Muscle of arm (tissue), 14 donors: Measurements from ENCODE around the gene ETS1. TPM values are rescaled to one million over a fixed set of nuclear protein-coding genes. Genes with fewer than 3 reads are reported as not detected.

Experiments used
- DNase-seq: peaks from one replicate; pipeline ENCODE4 v3.0.0-alpha.2; 2013
- long read RNA-seq, 11 donors: transcript quantifications; one replicate each; lab custom pipeline, GENCODE V29; 2026
- polyA plus RNA-seq, 12 donors: library from polyadenylated mRNA; unstranded; fragments of 120-200 nt; gene quantifications; one replicate each; pipeline ENCODE4 v1.2.1, GENCODE V29; 2013; ENCODE audit not compliant: insufficient read length in 12 of 12

ETS1 gene, protein sequence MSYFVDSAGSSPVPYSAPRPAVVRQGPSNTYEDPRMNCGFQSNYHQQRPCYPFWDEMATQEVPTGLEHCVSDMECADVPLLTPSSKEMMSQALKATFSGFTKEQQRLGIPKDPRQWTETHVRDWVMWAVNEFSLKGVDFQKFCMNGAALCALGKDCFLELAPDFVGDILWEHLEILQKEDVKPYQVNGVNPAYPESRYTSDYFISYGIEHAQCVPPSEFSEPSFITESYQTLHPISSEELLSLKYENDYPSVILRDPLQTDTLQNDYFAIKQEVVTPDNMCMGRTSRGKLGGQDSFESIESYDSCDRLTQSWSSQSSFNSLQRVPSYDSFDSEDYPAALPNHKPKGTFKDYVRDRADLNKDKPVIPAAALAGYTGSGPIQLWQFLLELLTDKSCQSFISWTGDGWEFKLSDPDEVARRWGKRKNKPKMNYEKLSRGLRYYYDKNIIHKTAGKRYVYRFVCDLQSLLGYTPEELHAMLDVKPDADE
- 100 to 1,000 TPM in 1 of 12 donors, 10 to 100 TPM in 11; 51.1 to 122 (median 63.2) TPM for polyA plus RNA-seq
- long read RNA-seq, donor 1, partial matches to known transcripts, result 13 of 13 reads
- long read RNA-seq, donor 1, other reads (novel, unspliced or antisense), result 0 of 13 reads
- long read RNA-seq, donor 2, partial matches to known transcripts, result 14 of 18 reads
- long read RNA-seq, donor 2, other reads (novel, unspliced or antisense), result 0 of 18 reads
- long read RNA-seq, donor 3, partial matches to known transcripts, result 6 of 8 reads
- long read RNA-seq, donor 3, other reads (novel, unspliced or antisense), result 0 of 8 reads
- long read RNA-seq, donor 4, partial matches to known transcripts, result 0 of 4 reads
- long read RNA-seq, donor 4, other reads (novel, unspliced or antisense), result 0 of 4 reads
- long read RNA-seq, donor 5, result 0 reads
- long read RNA-seq, donor 6, transcript ETS1-201 (8 exons, 2,231 nt), result major isoform, 5 of 10 reads
- long read RNA-seq, donor 6, partial matches to known transcripts, result 5 of 10 reads
- long read RNA-seq, donor 6, other reads (novel, unspliced or antisense), result 0 of 10 reads
- long read RNA-seq, donor 7, partial matches to known transcripts, result 6 of 9 reads
- long read RNA-seq, donor 7, other reads (novel, unspliced or antisense), result 0 of 9 reads
- long read RNA-seq, donor 8, full-length matches to known transcripts, result 6 of 14 reads
- long read RNA-seq, donor 8, partial matches to known transcripts, result 8 of 14 reads
- long read RNA-seq, donor 8, other reads (novel, unspliced or antisense), result 0 of 14 reads
- long read RNA-seq, donor 9, partial matches to known transcripts, result 5 of 5 reads
- long read RNA-seq, donor 9, other reads (novel, unspliced or antisense), result 0 of 5 reads
- long read RNA-seq, donor 10, full-length matches to known transcripts, result 6 of 19 reads
- long read RNA-seq, donor 10, partial matches to known transcripts, result 13 of 19 reads
- long read RNA-seq, donor 10, other reads (novel, unspliced or antisense), result 0 of 19 reads
- long read RNA-seq, donor 11, partial matches to known transcripts, result 13 of 15 reads
- long read RNA-seq, donor 11, other reads (novel, unspliced or antisense), result 0 of 15 reads

DNA sequence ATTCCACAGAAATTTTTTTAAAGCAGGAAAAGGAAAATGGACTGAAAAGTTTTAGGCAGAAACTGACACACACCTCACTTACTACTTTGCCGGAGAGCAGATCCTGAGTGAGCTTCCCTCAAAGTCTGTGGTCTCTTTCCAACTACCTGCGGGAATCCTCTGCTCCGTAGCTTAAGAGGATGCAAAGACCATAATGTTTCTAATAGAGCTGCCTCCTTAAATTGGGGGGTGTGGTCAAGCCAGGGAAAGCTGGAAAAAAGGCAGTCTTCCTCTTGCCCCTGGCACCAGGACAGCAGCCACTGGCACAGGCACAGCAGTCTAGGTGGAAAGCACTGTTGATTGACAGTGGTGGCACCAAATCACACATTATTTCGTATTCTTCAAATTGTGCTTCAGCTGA, at the start of gene ETS1:
ETS1 (minus strand) TSS at position 144 of the 400 bp plus-strand sequence. CDS start 14,428 bp downstream, outside the sequence.
- no peak for DNase-seq

DNA sequence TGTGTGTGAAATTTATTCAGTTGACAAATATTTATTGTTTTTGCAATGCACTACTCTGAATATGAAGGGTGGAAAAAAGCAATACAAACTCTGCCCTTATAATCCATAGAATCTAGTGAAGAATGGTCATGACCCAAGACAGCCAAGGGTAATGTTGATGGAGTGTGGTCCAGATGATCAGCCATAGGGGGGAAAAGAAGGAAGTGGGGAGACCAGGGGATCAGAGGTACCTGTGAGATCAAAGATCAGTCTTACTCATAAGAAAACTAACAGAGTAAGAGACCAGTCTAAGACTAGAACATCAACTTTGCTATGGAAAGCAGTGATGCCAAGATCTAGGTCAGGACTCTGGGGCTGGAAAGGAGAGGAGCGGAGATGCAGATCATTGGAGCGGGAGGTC, 47.0 kb upstream of the ETS1 start:
- no peak for DNase-seq

DNA sequence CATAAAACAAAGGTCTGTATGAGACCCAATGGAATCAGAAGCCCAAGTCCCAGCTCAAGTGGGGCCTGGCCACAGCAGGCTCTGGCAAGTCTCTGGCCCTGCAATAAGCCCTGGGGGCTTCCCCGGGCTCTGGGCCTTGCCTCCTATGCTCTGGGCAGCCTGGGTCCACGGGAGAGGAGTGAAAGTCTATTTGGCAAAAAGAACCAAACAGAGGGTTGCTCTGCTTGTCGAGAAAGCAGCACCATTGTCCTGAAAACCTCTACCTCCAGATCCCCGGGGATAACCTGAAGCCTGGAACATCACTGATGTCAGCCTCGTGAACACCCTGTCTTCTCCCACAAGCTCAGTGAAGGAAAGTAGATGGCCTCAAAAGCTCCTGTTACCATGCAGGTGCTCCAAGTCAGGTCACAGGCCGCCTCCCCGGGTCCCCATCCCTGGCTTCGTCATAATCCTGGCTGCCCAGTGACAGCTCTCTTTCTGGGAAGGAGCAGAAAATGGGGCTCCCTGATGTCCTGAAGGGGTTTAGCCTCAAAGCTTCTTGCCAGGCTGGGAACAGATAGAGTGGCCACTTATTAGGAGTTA, 46.1 kb upstream of the ETS1 start:
- no peak for DNase-seq

DNA sequence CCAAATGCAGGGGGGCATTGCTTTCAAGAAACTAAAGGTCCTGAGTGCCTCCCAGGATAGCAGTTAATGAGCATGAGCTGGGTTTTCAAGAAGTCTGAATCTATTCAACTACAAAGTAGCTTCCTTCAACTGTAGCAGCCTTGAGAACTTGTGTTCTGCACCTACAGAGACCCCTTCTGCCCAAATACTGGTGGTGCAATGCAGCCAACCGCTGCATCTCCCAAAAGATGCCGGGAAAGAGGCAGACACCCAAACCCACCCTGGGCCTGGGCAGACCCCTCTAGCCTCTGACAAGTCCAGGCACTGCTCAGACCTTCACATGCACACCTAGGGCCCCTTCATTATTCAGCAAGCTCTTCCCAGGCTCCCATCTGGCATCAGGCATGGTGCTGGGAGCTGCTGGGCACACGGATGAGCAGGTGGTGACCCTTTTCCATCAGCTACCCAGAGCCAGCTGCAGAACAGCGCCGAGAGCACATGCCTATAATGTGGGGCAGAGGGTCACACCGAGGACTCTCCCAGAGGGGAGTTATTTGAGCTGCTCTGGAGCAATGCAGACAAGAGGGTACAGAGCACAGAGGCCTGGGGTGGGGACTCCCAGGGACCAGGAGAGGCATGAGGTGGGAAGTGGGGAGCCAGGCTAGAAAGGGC, 44.9 kb upstream of the ETS1 start:
- DNase-seq, result no peak

DNA sequence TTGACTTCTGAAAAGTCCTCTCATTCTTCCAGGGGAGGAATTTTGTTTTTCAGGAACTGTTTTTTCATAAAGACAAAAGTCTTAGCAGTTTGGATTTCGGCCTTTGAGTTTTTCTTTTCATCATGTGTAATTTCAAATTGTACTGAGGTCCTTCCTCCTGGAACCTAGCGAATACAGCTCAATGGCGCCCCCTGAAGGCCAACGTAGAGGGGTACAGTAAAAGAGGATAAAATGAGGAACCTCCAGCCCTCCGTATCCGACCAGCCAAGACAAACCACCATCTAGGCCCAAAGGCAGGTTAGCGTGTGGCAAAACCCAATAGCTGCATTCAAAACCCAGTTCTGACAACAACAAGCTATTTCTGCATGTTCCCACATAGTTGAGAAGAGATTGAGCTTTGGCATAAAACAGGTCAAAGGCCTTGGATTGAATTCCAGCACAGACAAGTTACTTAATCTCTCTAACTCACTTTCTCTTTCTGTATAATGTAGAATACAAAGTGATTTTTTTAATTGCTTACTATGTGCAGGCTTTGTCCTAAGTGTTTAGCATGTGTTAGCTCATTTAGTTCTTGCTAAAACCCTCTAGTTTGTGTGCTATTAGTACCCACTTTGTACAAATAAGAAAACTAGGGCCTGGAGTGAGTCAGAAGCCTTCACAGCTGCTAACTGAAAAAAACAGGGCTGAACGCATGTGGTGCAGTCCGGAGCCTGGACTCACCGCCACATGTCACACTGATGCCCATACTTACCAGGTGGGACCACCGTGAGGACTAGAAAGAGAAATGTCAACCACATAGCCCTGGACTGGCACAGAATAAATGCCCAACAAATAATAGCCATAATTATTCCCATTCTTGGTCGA, 43.2 kb upstream of the ETS1 start:
- peak; percentile 92 for DNase-seq

DNA sequence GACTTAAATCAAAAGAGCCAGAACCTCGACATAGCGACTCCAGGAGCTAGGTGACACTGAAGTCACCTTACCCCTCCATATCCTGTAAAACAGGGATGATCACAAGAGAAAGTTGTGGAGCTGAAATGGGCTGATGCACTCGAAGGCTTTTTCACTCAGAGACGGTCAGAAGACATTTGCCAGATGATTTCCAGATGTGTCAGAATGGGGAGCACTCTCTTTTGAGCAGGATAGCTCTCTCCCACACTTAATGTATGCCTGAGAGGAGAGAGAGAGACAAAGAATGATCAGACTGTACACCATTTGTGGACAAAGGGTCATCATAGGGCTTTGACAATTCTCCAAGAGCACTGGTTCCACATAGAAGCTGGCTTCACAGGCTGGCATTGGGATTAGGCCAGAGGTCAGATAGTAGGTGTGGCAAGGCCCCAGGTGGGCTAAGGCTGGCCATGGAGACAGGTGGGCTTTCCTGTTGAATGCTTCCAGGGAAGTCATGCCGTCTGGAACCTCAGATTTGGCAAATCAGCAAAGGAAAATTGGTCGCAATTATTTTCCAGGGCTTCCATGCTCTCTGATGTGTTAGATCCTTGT, 42.3 kb upstream of the ETS1 start:
- DNase-seq, result no peak

DNA sequence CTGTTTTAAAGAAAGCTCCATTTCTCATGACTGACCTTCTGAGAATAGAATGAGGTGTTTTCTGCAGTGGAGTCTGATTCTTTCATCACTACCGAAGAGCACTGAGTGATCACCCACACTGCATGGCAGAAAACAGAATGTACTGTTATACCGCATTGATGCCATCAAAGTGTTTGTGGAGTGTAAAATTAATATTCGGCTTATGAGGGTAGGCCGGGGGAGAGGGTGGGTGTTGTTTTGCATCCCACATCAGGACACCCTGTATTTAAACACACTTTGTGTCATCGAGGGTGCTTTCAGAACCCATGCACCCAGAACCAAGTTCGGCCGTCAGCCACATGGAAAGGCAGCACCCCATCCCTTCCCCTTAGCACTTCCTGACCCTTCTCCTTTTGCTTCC, 41.3 kb upstream of the ETS1 start:
- DNase-seq, result no peak

DNA sequence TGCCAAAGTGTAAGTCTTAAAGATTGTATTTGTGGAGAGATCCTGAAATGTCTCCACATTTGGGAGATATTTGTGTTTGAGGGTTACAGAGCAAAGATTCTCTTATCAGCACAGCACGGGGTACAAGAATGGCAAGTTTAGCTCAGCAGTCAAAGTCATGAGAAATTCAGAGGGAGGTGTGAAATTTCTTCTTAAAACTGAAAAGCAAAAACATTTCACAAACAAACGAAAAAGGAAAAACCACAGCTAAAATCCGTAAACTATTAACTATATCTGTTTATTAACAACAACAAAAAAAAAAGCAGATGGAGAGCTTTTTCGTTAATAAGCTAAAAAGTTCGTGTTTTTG, 40.9 kb upstream of the ETS1 start:
- no peak for DNase-seq

DNA sequence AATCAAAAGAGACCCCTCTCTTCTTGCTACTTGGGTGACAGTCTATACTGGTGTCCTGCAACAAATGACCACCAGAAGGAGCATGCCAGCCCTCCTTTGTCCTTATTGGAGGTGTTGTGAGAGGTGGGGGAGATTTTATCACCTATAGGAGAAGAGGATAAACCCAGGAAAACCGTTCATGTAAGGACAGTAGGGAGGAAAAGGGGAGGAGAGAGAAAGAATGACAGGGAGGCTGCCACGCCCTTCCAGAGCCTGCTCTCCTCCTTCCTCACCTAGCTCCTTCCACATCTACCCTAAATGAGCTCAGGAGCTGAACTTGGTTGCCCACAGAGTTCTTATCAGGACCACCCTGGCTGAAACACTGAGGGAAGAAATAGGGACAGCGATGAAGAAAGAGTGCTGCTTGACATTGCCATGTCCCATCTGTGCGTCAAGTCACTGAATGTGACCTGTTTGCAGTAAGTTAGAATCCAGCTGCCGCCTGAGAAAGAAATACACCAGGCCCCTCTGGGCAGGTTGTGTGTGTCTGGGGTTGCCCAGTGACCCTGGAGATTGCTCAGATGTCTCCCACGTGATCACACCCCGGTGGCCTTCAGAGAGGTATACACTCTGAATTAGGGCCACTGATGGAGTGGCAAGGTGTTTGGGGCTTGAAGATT, 40.4 kb upstream of the ETS1 start:
- no peak for DNase-seq

DNA sequence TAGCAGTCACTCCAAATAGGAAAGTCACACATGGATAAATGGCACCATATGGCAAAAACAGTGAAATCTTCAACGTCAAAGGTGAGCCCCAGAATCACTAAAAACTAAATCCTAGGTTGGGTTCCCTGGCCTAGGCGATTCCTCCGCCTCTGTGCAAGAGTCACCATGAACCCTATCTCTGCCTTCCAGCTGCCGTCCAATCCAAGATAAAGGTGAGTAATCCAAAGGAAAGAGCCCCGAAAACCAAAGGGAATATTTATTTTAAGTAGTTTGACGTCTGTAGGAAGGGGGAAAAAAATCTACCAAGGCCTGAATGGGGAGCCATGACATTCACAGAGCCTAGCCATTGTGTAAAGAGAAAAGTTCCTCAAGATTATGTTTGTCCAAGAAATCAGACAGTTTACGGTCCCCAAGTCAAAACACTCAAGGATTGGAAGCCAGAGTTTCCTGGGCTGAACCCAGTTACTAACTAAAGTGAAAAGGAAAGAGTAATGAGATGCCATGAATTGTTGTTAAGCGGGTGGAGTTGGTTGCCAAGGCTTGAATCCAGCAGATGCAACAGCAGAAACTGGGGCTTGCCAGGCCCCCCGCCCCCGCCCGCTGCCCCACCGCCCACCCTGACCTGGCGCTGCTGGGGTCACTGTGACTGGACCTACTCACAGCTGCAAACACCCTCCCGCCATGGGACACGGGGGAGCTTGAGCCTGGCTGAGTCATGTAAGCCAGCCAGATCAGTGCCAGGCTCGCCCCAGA, 39.7 kb upstream of the ETS1 start:
- no peak for DNase-seq

DNA sequence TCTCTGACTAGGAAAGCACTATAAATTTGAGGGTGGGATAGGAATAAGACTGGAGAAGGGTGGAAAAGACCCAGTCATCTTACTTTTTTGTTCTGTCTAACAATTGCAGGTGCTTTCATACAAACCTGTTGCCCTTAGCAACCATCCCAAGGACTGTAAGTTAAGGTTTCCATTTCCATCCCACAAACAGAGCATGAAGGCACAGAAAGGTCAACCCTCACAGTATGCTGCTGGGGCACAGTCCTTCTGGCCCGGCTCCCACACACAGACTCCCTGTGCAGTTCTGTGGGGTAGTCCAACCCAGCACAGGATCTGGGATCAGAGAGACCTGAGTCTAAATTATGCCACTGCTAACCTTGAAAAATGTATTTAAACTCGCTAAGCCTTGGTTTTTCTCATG, 38.4 kb upstream of the ETS1 start:
- DNase-seq, result no peak

DNA sequence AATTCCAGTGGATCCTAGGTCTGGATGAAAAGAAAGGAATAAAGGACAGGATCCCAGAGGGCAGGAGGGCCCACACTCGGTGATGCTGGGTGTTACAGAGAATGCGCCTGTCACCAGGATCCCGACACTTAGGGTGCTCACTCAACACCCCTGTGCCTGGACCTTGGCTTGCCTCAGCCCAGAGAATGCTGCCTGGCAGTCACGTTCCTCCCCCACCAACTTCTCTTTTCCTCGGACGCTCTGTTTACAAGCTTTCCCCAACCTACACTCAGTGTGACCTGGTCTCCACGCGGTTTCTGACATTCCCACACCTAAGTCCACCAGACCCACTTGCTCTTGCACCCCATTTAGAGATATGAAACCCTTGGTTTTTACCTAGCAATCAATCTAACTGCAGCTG, 38.0 kb upstream of the ETS1 start:
- DNase-seq, result no peak

DNA sequence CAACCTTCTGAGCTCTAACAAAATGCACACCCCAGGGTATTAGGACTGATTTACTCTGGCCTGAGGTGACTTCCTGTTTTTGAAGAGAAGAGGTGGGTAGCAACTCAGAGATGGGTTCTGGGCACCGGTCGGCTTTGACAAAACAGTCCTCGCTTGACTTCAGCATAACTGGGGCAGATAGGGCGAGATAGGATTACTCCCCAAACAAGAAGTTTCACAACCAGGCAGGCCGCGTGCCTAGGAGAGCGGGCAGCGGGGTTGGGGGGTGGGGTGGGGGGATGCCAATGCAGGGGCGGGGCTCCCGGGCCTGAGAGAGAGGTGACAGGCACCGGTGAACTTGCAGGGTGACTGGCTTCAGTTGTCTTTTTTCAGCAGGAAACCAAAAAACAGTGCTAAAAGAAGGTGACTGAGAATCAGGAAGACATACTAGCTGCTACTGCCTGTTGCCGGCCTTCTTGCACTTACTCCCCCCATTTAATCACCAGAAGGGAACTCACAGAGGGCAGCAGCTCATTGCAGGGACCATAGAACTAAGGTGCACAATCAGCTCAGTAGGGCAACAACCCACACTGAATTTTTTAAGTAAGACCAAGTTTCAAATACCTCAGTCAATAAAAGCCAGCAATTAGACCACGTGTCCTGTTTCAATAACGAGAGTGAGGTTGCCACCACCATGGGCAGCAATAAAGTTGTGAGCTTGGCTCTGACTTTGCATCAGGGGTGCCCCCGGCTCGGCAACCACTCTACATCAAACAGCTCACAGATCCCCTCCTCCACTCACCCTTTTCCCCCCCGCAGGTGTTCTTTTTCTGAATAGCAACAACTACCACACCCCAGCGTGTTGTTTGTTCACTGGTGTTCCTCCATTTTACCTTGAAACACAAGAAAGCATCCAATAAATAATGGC, 37.2 kb upstream of the ETS1 start:
- DNase-seq, result no peak

DNA sequence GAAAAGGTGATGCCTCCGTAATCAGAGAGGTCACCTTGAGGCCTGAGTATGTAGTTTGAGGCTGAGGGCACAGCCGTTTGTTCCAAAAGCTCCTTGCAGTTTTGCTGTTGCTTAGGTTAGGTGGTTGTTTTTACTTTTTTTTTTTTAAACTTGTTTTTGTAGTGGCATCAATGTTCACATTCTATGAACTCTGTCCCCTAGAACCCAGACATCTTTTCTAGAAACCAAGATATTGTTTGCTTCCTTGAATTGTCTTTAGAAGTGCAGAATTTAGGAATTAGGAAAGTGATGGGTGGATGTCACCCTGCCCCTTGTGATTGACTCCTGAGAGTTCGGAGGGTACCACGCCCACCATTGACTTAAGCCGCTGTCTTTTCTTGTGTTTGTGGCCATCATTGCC, 35.7 kb upstream of the ETS1 start:
- no peak for DNase-seq

DNA sequence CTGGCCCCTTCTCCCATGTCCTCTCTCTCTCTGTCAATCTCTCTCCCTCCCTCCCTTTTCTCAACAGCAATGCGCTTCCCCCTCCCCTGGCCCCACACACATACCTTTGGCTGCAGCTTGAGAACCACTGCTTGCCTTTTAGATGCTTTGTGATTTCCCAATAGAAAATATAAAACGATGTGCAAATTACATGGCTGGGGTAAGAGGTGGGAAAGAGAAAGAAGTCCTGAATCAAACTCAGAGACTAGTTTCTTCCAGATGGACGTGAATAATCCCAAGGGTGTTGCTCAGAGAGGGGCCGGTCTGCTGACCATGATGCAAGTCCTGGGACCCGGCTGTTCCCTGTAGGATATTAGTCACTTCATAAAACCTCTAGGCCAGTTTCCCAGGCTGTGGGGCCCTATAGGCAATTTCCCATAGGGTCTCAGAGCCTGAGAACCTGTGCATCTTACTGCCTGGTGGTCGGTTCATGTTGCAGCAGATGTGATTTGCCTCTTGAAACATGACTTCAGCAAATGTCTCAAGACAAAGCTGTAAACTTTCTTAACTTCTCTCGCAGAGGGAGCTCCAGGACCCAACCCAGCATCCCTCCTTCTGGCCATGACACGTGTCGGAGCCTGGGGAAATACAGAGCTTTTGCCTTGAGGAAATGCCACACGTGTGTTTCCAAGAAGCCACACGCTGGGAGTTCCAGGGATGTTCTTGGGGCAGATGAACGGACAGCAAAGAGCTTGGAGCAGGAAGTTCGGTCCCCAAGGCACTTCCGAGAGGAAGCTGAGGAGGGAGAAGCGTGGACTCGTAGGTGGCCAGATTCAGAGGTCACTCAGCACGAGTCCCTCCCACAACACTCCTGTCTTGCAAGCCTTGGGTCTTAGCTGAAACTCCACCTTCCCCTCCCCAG, 34.5 kb upstream of the ETS1 start:
- peak; percentile 63 for DNase-seq
